Cardiac muscle cell (in vitro differentiated cells and primary cell): Measurements from ENCODE around the gene CPT1A. TPM values are rescaled to one million over a fixed set of nuclear protein-coding genes. Genes with fewer than 3 reads are reported as not detected.

Experiments used
- DNase-seq, 2 donors: peaks; one replicate each; pipeline versions ENCODE4 v3.0.0 to v3.0.0-alpha.2; 2010 to 2017; ENCODE audit warnings: low read depth in 1 of 2, low spot score in 1 of 2
- H3K27ac ChIP-seq: fragments of 200-600 bp; sonication (generic); 2 replicates; pipeline ENCODE4 v1.5.1; 2016
- H3K27me3 ChIP-seq: fragments of 200-600 bp; sonication (generic); 2 replicates; pipeline ENCODE4 v1.6.0; 2016; ENCODE audit warnings: control low read depth
- H3K36me3 ChIP-seq: fragments of 200-600 bp; sonication (generic); 2 replicates; pipeline ENCODE4 v1.5.1; 2016; ENCODE audit warnings: control low read depth
- H3K4me1 ChIP-seq: fragments of 200-600 bp; sonication (generic); 2 replicates; pipeline ENCODE4 v1.8.1; 2017; ENCODE audit warnings: low read depth, mild to moderate bottlenecking, mixed run types
- H3K4me3 ChIP-seq: fragments of 200-600 bp; sonication (generic); 2 replicates; pipeline ENCODE4 v1.5.1; 2016; ENCODE audit warnings: mild to moderate bottlenecking
- H3K9me3 ChIP-seq: fragments of 200-600 bp; sonication (generic); 2 replicates; pipeline ENCODE4 v1.5.1; 2017; ENCODE audit warnings: low read depth, mild to moderate bottlenecking, control low read depth
- polyA plus RNA-seq: library from polyadenylated mRNA; unstranded; fragments of >200 nt; fragmentation: Nextera tagmentation; extraction: Ambion mirVana; gene quantifications from 2 replicates; pipeline ENCODE4 v1.2.1, GENCODE V29; 2016
- total RNA-seq: library from RNA; depleted of rRNA; stranded (reverse); fragments of >200 nt; gene quantifications from 2 replicates; pipeline ENCODE4 v1.2.3, GENCODE V29; 2016
- TF ChIP-seq, protein P1 (sequence below): IDR thresholded peaks from 2 replicates; pipeline ENCODE4 v1.5.1; 2012; ENCODE audit warnings: low read depth, mild to moderate bottlenecking, low read length

The CPT1A gene
- total and polyA plus RNA-seq, 2 experiments from 2014 or later = 2.1 to 7.4 TPM

DNA sequence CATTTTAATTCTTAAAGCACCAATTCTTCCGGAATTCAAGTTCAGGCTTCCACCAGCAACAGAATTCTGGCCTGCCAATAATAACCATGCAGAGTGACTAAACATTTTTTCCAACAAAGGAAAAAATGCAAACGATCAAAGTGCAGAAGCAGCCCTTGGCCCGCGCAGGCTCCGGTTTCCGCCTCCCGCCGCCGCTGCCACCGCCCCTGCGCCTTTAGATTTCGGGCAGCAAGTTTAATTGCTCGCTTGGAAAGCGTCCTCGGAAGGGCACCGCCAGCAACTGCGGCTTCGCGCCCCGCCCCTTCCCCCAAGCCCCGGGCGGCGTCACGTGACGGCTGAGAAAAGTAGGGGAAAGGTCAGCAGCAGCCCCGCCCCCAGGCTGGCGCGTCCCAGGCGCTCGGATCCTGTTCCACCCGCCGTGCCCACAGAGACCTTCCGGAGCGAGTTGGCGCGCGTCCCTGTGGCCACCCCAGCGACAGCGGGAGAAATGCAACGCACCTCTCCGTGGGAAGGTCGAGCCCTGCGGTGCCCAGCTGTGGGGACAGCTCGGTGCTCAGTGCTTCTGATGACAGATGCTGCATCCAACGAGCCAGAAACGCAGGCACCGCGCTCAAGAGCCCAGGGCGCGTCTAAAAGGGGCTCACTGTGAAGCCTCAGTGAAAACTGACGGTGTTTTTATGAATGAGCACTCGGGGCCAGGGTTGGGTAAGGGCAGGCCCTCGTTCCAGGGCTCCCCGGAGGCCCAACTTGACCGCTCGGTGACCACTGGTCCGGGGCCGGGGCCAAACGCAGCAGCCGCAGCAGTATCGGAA lies 2.5 kb downstream of the CPT1A start:
- peak overlapping the region; percentile 52 for H3K27ac ChIP-seq
- H3K4me1 ChIP-seq = peaks cover 15% of the 10 kb centered on the region
- H3K36me3 ChIP-seq = no peaks in the 10 kb centered on the region
- TF ChIP-seq, protein P1, sequence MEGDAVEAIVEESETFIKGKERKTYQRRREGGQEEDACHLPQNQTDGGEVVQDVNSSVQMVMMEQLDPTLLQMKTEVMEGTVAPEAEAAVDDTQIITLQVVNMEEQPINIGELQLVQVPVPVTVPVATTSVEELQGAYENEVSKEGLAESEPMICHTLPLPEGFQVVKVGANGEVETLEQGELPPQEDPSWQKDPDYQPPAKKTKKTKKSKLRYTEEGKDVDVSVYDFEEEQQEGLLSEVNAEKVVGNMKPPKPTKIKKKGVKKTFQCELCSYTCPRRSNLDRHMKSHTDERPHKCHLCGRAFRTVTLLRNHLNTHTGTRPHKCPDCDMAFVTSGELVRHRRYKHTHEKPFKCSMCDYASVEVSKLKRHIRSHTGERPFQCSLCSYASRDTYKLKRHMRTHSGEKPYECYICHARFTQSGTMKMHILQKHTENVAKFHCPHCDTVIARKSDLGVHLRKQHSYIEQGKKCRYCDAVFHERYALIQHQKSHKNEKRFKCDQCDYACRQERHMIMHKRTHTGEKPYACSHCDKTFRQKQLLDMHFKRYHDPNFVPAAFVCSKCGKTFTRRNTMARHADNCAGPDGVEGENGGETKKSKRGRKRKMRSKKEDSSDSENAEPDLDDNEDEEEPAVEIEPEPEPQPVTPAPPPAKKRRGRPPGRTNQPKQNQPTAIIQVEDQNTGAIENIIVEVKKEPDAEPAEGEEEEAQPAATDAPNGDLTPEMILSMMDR = no peak
- H3K4me3 ChIP-seq = peak overlapping the region; percentile 32
- peak; percentile 96 to 97 for DNase-seq
- H3K9me3 ChIP-seq = no peaks in the 10 kb centered on the region
- H3K27me3 ChIP-seq = peaks cover 36% of the 10 kb centered on the region

DNA sequence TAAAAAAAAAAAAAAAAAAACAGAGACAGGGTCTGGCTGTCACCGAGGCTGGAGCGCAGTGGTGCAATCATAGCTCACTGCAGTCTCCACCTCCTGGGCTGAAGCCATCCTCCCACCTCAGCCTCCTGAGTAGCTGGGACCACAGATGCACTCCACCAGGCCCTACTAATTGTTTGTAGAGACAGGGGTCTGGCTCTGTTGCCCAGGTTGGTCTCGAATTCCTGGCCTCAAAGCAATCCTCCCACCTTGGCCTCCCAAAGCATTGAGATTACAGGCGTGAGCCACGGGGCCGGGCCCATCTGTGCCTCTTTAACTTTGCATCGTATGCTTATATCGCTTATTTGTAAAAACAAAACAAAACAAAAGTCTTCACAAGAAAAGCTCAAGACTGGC lies 3.1 kb downstream of the CPT1A start:
- TF ChIP-seq, protein P1 = no peak
- Histone ChIP-seq H3K4me1 (peaks cover 13% of the 10 kb centered on the region), H3K9me3 (no peaks in the 10 kb centered on the region), H3K27ac (peak overlapping the region; percentile 52), H3K4me3 (peak overlapping the region; percentile 32), H3K27me3 (peaks cover 35% of the 10 kb centered on the region), H3K36me3 (no peaks in the 10 kb centered on the region)
- peak in 1 of 2 donors; percentile 58 for DNase-seq

DNA sequence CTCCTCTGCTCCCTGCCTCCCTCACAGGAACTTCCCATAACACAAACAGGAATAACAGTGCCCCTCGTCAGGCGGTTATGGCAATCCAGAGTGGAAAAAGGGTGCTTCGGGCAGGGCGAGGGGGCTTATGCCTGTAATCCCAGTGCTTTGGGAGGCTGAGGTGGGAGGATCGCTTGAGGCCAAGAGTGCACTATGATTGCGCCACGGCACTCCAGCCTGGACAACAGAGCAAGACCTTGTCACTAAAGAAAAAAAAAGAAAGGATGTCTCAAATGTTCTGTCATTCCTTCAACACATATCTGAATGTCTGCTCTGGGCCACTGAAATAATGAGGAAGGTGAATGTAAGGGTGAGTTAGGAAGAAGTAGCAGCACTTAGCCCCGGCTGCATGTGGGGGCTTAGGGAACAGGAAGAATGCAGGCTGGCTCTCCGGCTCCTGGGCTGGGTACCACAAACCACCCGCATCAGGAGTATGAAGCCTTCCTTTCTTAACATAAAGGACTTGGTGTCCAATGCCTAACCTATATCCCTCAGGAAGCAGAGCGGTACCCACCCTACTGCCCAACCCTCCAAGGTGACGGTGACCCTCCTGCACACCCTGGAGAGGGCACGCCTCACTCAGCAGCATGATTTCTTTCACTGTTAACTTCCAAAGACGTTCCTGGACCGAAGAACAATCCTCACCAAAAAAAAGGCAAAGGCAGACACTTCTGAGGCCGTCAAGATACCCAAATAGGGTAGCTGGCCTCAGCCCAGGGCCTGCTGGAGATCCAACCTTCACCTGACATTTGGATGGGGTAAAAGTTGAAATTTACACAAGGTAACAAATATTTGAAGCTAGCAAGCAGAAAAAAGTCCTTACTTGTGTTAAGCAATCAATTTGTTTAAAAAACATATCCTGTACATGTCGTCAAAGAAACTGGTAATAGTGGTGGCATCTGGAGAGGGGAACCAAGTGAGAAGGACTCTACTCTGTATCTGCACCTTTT lies 3.8 kb downstream of the CPT1A start:
- H3K4me3 ChIP-seq = no peak overlapping the region
- DNase-seq = no peak
- H3K36me3 ChIP-seq = no peaks in the 10 kb centered on the region
- H3K4me1 ChIP-seq = peaks cover 13% of the 10 kb centered on the region
- peaks cover 29% of the 10 kb centered on the region for H3K27me3 ChIP-seq
- no peak overlapping the region for H3K27ac ChIP-seq
- H3K9me3 ChIP-seq = no peaks in the 10 kb centered on the region
- TF ChIP-seq, protein P1 = no peak

DNA sequence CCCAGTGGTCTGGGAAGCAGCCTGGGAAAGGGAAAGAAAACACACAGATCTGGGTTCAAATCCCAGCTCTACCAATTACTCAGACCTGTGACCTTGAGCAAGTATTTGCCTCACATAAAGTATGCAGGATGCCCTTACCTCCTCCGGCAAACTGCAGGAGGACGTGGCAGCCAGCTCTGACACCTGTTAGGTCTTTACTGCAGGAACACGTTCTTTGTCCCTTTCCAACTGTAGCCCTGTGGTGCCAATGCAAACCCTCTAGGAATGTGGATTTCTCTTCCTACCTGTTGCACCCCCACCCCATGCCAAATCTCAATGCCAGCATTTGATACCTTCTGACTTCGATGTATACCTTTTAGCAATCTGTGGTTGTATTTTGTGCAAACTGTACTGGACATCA lies 6.0 kb downstream of the CPT1A start:
- TF ChIP-seq, protein P1 = no peak
- Histone ChIP-seq H3K4me1 (peaks cover 12% of the 10 kb centered on the region), H3K9me3 (no peaks in the 10 kb centered on the region), H3K27ac (no peak overlapping the region), H3K4me3 (no peak overlapping the region), H3K36me3 (no peaks in the 10 kb centered on the region), H3K27me3 (peaks cover 7% of the 10 kb centered on the region)
- no peak for DNase-seq

DNA sequence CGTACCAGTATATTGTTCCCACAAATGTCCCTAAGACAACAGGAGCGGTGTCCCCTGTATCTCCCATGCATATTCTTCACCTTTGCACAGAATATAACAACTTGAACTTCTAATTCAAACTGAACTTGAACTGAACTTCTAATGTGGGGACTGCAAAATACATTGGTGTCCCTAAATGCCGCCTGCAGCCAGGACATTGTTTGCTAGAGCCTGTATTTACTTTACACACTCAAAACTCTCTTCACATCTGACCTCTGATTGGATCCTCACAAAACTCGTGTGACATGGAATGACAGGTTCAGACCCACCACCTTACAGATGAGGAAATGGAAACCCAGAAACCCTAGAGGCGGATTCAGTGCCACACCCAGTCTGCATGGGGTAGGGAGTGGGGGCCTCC lies 6.4 kb downstream of the CPT1A start:
- no peak overlapping the region for H3K4me3 ChIP-seq
- no peaks in the 10 kb centered on the region for H3K9me3 ChIP-seq
- H3K4me1 ChIP-seq = peaks cover 8% of the 10 kb centered on the region
- DNase-seq = no peak
- peaks cover 3% of the 10 kb centered on the region for H3K27me3 ChIP-seq
- no peaks in the 10 kb centered on the region for H3K36me3 ChIP-seq
- TF ChIP-seq, protein P1 = no peak
- H3K27ac ChIP-seq = no peak overlapping the region
